Adipocyte (in vitro differentiated cells): ENCODE data around the gene SPACA7.
"Not testable (repeated sequence)": the region's sequence is repeated elsewhere in the genome, so short reads cannot be mapped to it uniquely, and the experiment has no call there.

ENCODE experiments used
- DNase-seq: peaks from one replicate; pipeline ENCODE4 v3.0.0-alpha.2; 2015; ENCODE audit warnings: low read depth
- H3K27me3 ChIP-seq: replicated peaks from 2 replicates; pipeline ENCODE4 v1.7.0; 2013; ENCODE audit warnings: mild to moderate bottlenecking, low read length, moderate library complexity; ENCODE audit not compliant: control insufficient read depth, insufficient read depth
- H3K36me3 ChIP-seq: 2 replicates; pipeline ENCODE4 v1.7.0; 2013; ENCODE audit warnings: low read length, mild to moderate bottlenecking, moderate library complexity; ENCODE audit not compliant: control insufficient read depth, insufficient read depth, severe bottlenecking
- H3K4me1 ChIP-seq: 2 replicates; pipeline ENCODE4 v1.7.0; 2013; ENCODE audit warnings: mild to moderate bottlenecking, low read length, moderate library complexity; ENCODE audit not compliant: control insufficient read depth, insufficient read depth
- H3K4me3 ChIP-seq: 2 replicates; pipeline ENCODE4 v1.7.0; 2013; ENCODE audit warnings: mild to moderate bottlenecking, low read length, moderate library complexity
- H3K9ac ChIP-seq: 2 replicates; pipeline ENCODE4 v1.7.0; 2013; ENCODE audit warnings: mild to moderate bottlenecking, low read length, moderate library complexity
- H3K9me3 ChIP-seq: 2 replicates; pipeline ENCODE4 v1.7.0; 2013; ENCODE audit warnings: mild to moderate bottlenecking, low read length, moderate library complexity; ENCODE audit not compliant: control insufficient read depth

SPACA7 gene

GRCh38 chr13:112374271-112374670 lies 1.9 kb upstream of the SPACA7 start:
- no peak overlapping the region for H3K9ac ChIP-seq
- H3K27me3 ChIP-seq, result no peaks in the 10 kb centered on the region
- no peaks in the 10 kb centered on the region for H3K36me3 ChIP-seq
- DNase-seq, result no peak
- no peak overlapping the region for H3K4me3 ChIP-seq
- H3K9me3 ChIP-seq, result peaks cover 3% of the 10 kb centered on the region
- no peaks in the 10 kb centered on the region for H3K4me1 ChIP-seq

DNA sequence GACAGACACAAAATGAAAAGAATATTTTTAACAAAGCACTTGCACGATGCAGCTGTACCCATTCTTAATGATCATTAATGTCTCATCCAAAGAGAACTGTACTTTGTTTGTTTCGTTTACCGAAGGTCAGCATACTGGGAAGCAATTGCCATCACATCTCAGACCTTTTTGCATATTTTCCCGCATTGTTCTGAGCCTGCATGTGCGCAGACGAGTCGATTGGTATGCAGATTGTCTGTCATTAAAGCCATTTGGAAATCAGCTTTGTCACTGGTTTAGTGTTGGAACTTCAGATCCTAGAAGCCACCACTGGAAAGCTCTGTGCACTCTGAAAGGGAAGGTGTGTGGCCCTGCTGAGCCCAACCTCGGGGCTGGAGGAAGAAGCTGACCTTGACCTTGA lies 15.6 kb downstream of the SPACA7 start:
- no peak for DNase-seq
- no peaks in the 10 kb centered on the region for H3K27me3 ChIP-seq
- no peaks in the 10 kb centered on the region for H3K36me3 ChIP-seq
- no peaks in the 10 kb centered on the region for H3K9me3 ChIP-seq
- H3K9ac ChIP-seq, result no peak overlapping the region
- H3K4me3 ChIP-seq, result no peak overlapping the region
- H3K4me1 ChIP-seq, result no peaks in the 10 kb centered on the region

DNA sequence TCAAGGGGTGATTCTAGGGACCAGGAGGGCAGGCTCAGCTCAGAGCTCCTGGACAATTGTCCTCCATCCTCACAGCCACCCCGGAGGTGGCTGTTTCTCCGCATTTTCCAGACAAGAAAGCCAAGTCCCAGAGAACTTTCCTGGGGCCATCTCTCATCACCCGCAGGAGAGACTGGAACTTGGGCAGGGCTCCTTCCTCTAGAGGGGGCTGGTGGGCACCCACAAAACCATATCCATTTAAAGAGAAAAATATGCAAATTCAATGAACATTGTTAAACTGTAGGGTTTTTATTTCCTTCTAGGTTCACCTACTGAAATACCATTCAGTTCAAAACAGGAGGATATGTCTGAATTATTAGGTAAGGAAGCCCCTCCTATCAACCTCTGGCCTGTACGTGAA lies 16.6 kb downstream of the SPACA7 start:
- Histone ChIP-seq H3K9ac (no peak overlapping the region), H3K9me3 (no peaks in the 10 kb centered on the region), H3K27me3 (no peaks in the 10 kb centered on the region), H3K4me1 (no peaks in the 10 kb centered on the region), H3K36me3 (no peaks in the 10 kb centered on the region), H3K4me3 (no peak overlapping the region)
- DNase-seq, result no peak

GRCh38 chr13:112395022-112395421 lies 18.9 kb downstream of the SPACA7 start:
- not testable (repeated sequence) for H3K9ac ChIP-seq, H3K4me3 ChIP-seq, H3K27me3 ChIP-seq, H3K9me3 ChIP-seq, H3K4me1 ChIP-seq, H3K36me3 ChIP-seq, DNase-seq

GRCh38 chr13:112395941-112396340 lies 19.8 kb downstream of the SPACA7 start:
- H3K36me3 ChIP-seq, H3K4me1 ChIP-seq, H3K27me3 ChIP-seq, H3K9ac ChIP-seq, H3K9me3 ChIP-seq, DNase-seq, H3K4me3 ChIP-seq: not testable (repeated sequence)

DNA sequence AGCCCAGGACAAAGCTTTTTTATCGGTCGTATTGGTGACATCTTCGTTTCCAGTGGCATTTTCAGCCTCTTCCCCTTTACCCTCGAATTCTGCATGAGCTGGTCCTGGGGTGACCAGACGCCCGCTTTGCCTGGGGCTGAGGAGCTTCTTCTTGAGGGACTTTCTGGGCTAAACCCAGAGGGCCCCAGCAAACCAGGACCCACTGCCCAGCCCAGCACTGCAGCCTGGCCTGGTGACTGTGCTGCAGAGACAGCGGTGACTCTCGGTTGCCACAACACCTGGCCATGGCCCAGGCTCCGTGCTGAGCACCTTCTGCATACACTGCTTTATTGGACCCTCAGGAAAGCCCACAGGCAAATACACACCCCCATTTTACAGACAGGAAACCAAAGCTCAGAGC lies 21.0 kb downstream of the SPACA7 start:
- no peak overlapping the region for H3K4me3 ChIP-seq
- no peaks in the 10 kb centered on the region for H3K4me1 ChIP-seq
- no peaks in the 10 kb centered on the region for H3K9me3 ChIP-seq
- H3K36me3 ChIP-seq, result no peaks in the 10 kb centered on the region
- no peak overlapping the region for H3K9ac ChIP-seq
- H3K27me3 ChIP-seq, result no peaks in the 10 kb centered on the region
- DNase-seq, result no peak

GRCh38 chr13:112398347-112398746 lies 22.2 kb downstream of the SPACA7 start:
- DNase-seq, H3K27me3 ChIP-seq, H3K36me3 ChIP-seq, H3K9ac ChIP-seq, H3K4me1 ChIP-seq, H3K9me3 ChIP-seq, H3K4me3 ChIP-seq: not testable (repeated sequence)

GRCh38 chr13:112409828-112410227 lies 33.7 kb downstream of the SPACA7 start:
- not testable (repeated sequence) for H3K4me3 ChIP-seq, H3K36me3 ChIP-seq, H3K9ac ChIP-seq, H3K27me3 ChIP-seq, H3K4me1 ChIP-seq, DNase-seq
- H3K9me3 ChIP-seq, result peaks cover 29% of the 10 kb centered on the region

GRCh38 chr13:112416647-112417046 lies 40.5 kb downstream of the SPACA7 start:
- Histone ChIP-seq H3K36me3 (no peaks in the 10 kb centered on the region), H3K9me3 (peaks cover 75% of the 10 kb centered on the region), H3K9ac (no peak overlapping the region), H3K4me1 (no peaks in the 10 kb centered on the region), H3K4me3 (no peak overlapping the region), H3K27me3 (no peaks in the 10 kb centered on the region)
- DNase-seq, result no peak

- no peak for DNase-seq
- peaks cover 73% of the 10 kb centered on the region for H3K9me3 ChIP-seq
These were observed 40.9 kb downstream of the SPACA7 start for GRCh38 chr13:112417079-112417478.

DNA sequence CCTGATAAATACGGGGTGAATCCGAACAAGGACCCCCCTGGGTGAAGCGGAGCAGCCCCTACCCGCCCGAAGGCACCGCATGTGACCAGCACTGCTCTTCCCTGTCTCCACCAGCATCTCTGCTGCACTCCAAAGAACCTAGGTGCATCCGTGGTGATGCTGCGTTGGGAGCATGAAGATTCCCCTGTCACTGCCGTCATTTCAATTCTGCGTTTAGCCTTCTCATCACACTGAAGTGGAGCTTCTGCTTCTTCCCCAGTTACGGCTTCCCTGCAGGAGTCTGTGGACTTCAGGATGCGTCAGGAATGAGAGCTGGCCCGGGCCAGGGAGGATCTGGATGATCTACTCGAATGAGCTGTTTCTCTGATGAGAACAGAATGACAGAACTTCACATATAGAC lies 47.9 kb downstream of the SPACA7 start:
- no peaks in the 10 kb centered on the region for H3K27me3 ChIP-seq
- H3K36me3 ChIP-seq, result no peaks in the 10 kb centered on the region
- DNase-seq, result no peak
- H3K4me1 ChIP-seq, result no peaks in the 10 kb centered on the region
- peaks cover 62% of the 10 kb centered on the region for H3K9me3 ChIP-seq
- no peak overlapping the region for H3K4me3 ChIP-seq
- no peak overlapping the region for H3K9ac ChIP-seq

More at GRCh38 chr13:112417079-112417478, 40.9 kb downstream of the SPACA7 start:
- no peaks in the 10 kb centered on the region for H3K27me3 ChIP-seq
- H3K36me3 ChIP-seq, result no peaks in the 10 kb centered on the region
- H3K9ac ChIP-seq, result no peak overlapping the region
- H3K4me1 ChIP-seq, result no peaks in the 10 kb centered on the region
- no peak overlapping the region for H3K4me3 ChIP-seq

DNA sequence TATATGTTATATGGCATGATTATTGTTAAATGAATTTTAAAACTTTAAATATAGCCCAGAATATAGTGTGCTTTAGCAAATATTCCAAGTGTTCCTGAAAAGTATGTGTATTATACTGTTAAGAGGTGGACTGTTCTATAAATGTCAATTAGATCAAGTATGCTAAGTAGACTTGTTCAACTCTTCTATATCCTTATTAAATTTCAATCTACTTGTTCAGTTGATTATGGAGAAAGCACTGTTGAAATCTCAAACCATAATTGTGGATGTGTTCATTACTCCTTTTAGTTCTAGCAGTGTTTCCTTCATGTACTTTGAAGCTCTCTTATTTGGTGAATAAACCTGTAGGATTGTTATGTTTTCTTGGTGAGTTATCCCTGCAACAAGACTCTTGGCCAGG lies 52.5 kb downstream of the SPACA7 start:
- no peak overlapping the region for H3K9ac ChIP-seq
- H3K36me3 ChIP-seq, result no peaks in the 10 kb centered on the region
- peaks cover 31% of the 10 kb centered on the region for H3K9me3 ChIP-seq
- no peak for DNase-seq
- H3K27me3 ChIP-seq, result no peaks in the 10 kb centered on the region
- H3K4me1 ChIP-seq, result no peaks in the 10 kb centered on the region
- H3K4me3 ChIP-seq, result no peak overlapping the region
